HT-29 (cell line): Measurements from ENCODE around the gene CERS1. TPM values are rescaled to one million over a fixed set of nuclear protein-coding genes. Genes with fewer than 3 reads are reported as not detected.
A peak's percentile ranks its signal among the peaks of the same experiment; 100 is the strongest.
"Not testable (repeated sequence)": the region's sequence is repeated elsewhere in the genome, so short reads cannot be mapped to it uniquely, and the experiment has no call there.

ENCODE experiments used
- DNase-seq: peaks from one replicate; pipeline ENCODE4 v3.0.0-alpha.2; 2015; ENCODE audit warnings: low spot score
- total RNA-seq: library from RNA; depleted of rRNA; stranded (reverse); fragments of >200 nt; shearing (Covaris generic); gene quantifications from 2 replicates; pipeline ENCODE4 v1.2.3, GENCODE V29; 2014

Gene CERS1
- total RNA-seq, 1 experiment from 2014 or later: not detected

DNA sequence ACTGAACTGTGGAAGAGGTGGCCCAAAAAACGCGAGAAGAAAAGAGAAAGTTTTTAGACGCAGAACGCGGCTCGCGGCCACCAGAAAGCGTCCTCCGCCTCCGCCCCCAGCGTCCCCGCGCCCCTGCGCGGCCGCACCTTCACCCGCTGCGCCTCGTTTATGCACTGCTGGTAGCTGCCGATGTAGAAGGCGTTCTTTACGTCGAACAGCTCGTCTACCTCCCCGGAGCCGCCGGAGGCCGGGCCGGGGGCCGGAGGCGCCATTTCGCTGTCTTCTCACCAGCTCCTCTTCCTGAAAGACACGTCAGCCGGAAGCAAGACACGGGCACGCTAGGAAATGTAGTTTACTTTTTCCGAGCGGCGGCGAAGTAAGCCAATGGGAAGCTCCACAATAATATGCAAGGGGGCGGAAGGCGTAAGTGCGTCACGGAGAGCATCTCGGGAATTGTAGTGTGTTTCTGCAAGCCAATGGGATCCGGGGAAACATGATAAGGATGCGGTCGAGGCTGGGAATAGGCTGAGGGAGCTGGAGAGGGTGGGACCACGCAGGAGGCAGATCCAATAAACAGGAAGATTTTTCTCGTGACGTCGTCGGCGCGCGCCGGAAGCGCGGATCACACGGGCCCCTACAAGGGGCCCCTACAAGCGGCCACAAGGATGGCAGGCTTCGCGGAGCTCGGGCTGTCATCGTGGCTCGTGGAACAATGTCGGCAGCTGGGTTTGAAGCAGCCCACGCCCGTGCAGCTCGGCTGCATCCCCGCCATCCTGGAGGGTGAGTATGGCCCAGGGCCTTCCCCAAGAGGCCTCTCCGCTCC lies 23.3 kb upstream of the CERS1 start, which contains the start of the genes COPE and DDX49:
Gene COPE, minus strand, starts transcription at position 302 of the 814 bp plus-strand sequence. Its CDS starts 39 bp downstream, at position 263.
Gene DDX49, plus strand, starts transcription at position 630 of the 814 bp plus-strand sequence. Its CDS starts 27 bp downstream, at position 657.
- DNase-seq: peak; percentile 96

DNA sequence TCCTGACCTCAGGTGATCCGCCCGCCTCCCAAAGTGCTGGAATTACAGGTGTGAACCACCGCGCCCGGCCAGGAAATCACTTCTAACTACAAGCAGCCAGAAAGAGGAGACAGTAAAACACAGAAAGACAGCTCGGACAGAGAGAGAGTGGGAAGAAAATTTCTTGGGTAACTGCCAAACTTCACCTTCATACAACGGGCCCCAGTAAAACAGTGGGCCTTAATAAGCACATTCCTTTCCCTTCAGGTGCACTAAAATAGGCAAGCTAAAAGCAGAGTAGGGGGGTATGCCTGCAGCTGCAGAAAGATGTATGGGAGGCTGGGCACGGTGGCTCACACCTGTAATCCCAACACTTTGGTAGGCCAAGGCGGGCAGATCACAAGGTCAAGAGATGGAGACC lies 21.6 kb upstream of the CERS1 start:
- DNase-seq: not testable (repeated sequence)

DNA sequence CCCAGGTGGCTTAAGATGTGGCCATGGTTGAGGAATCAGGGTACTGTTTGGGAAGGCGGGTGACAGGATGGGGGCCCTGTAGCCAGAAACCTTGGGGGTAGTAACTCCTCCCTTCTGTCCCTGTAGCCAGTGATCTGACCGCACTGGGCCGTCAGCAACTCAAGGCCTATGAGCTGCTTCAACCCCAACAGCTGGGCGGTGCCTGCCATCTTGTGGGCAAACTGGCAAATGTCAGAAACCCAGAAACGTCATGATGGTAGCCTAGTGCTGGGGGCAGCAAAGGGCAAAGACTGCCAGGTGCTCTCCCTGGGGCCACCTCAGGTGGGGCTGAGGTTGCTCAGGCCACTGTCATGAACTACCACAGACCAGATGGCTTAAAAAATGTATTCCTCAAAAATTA lies 19.7 kb upstream of the CERS1 start:
- peak; percentile 54 for DNase-seq

DNA sequence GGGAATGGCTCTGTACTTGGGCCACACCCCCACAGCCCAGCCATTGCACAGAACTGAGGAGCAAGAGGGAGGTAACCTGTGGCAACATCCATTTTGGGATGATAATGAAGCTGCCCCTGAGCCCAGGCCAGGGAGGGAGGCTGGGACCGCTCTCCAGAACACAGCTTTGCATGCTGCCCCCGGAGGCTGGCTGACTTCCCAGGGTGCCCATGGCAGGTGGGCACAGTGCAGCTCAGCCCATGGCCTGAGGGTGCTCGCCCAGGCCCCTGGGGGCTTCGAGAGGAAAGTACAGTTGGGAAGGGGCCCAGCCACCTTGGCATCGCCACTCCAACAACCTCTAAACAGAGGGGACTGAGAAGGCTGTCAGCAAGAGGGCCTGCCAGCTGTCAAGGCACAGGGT lies 17.5 kb upstream of the CERS1 start:
- DNase-seq: no peak

DNA sequence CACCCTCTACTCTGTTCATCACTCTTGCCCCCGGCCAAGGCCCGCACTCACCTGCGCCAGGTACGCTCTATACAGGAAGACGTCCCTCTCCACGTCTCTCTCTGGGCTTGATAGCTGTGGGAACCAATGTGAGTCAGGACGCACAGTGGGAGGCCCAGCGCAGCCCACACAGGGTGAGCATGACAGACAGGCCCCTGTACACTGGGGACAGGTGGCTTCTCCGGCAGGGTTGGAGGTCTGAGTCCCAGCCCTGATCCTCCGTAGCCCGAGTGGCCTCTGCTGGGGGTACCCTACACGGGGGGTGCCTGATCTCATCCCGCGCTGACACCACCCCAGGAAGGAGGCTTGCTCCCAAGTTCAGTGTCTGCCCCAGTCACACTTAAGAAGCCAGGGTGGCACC lies 17.0 kb upstream of the CERS1 start:
- no peak for DNase-seq

DNA sequence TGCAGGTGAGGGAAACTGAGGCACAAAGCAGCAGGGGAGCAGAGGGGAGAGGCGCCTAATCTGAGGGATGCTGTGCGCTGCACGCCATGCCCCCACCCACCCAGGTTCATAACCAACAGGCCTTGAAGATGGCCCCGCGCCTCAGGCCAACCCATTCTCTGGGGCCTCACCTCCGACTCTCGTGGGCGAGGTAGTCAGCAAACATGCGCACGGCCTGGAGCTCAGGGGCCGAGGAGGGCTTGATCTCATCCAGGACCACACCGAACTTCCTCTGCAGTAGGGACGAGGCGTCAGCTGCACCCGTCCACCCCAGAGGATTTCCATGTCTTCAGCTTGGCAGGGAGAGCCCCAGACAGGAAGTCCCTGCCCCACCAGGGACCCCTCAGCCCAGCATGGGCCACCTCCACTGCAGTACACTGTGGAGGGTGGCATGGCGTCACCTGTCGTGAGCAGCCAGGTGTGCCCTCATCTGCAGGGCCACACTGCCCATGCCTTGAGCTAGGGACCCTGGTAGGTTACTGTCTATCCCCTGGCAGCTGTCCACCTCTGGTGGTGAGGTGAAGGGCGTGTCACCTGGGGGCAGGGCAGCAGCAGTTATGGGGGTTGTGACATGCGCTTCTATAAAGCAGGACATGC lies 15.0 kb upstream of the CERS1 start:
- DNase-seq: no peak

DNA sequence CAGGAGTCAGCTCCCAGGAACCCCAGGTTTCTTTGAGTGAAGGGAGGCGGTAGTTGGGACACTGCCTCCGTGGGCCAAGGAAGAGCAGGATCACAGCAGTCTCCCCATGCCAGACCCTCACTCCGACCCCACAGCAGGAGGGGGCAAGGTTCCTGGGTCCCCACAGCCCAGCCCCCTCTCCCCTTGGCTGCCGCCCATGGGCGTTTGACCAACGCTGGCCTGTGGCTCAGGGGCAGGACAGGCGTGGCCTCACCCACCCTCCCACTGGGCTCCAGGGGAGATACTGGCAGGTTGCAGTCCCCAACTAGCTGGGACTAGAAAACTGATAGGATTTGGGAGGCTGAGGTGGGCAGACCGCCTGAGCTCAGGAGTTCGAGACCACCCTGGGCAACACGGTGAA lies 14.1 kb upstream of the CERS1 start:
- DNase-seq: no peak

DNA sequence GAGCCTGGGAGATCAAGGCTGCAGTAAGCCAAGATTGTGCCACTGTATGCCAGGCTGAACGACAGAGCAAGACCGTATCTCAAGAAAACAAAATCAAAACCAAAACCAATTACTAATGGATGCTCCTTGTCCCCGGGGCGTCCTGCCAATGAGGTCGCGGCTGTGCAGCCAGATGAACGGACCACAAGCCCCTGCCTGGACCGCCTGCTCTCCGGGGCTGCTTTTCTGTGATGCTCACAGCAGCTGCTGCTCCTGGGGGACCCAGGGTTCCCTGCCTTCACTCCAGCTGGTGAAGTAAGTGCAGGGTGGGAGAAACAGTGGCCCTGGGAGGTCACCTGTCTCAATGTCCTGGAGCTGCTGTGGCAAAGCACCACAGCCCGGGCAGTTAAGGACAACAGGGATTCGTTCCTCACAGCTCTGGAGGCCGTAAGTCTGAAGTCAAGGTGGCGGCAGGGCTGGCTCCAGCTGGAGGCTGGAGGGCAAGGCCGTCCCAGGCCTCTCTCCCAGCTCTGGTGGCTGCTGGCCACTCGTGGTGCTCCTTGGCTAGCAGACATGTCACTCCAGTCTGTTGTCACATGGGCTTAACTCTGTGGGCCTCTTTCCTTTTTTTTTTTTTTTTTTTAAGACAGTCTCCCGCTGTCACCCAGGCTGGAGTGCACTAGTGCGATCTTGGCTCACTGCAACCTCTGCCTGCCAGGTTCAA lies 13.1 kb upstream of the CERS1 start:
- no peak for DNase-seq

DNA sequence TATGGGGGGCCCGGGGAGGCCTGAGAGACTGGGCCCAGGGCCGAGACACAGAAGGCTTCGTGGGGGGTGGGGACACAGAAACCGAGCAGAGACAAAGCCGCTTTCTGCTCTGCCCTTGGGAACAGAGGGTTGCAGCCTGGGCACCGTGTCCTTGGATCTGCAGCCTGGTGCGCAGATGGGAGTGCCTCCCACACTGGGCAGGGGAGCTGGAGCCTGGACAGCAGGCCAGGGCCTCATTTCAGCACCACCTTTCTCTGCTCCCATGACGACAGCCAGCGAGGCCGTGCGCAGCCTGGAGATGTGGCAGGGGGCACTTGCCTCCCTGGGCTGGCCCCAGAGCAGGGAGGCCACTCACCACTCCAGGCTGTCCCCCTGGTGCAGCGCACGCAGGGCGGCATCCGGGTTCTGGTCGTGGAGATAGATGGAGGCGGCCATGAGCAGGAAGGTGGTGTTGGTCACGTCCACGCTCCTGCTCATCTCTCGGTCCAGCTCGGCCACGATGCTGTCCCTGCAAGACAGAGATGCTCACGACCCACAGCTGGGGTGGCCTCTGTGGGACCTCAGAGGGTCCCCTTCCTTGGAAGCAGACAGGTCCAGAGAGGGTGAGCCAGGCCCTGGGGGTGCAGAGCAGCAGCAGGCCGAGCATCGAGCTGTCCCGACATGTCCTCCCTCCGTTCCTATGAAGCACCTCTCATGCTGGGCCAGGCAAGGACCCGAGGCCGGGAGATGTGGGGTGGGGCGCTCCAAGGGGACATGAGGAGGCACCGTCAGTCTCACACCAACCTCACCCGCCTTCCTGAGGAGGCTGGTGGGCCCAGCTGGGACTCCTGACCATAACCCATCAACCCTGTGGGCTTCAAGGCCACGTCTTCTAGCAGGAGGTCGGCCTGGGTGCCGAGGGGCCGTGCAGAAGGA lies 10.9 kb upstream of the CERS1 start:
- no peak for DNase-seq

DNA sequence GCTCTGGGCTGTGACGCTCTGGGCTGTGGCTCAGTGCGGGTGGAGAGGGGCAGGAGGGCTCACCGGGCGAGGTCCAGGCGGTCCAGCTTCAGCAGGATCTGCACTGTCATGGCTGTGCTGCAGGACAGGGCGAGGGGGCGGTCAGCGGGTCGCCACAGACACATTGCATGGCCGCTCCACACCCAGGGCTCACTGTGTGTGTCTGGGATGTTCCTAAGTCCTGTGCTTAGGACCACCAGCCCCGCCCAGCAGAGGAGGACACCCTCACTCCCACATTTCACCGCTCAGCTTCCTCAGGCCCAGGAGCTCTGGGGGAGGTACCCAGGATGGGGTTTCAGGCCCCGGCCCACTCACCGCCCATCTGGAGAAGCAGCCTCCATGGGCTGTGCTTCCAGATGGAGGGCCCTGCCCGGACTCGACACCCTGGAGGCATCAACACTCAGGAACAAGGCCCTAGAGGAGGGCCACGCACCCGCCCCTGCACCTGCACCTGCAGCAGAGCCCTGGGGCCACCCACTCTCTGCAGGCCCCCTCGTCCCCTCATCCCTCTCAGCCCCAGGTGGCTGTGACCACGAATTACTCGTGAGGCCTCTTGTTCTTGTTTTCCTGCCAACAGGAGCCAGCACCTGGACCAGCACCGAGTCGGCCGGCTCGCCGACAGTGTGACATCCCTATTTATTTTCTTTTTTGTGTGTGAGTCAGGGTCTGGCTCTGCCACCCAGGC lies 9.7 kb upstream of the CERS1 start:
- no peak for DNase-seq

DNA sequence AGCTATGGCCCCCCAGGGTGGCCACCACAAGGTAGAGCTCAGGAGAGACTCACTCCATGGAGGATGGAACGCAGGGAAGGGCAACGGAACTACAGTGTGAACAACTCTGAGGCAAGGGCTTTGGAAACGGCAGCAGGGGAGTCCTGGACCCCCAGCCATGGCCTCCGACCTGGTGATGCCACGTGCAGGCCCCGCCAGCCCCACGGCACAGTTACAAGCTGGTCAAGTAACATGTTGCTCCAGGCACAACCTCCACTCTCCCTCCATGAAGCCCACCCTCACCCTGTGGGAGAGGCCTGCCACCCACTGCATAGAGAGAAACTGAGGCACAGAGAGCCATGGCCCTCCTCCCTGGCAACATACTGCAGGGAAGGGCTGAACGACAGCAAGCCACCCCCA lies 9.1 kb upstream of the CERS1 start:
- no peak for DNase-seq

DNA sequence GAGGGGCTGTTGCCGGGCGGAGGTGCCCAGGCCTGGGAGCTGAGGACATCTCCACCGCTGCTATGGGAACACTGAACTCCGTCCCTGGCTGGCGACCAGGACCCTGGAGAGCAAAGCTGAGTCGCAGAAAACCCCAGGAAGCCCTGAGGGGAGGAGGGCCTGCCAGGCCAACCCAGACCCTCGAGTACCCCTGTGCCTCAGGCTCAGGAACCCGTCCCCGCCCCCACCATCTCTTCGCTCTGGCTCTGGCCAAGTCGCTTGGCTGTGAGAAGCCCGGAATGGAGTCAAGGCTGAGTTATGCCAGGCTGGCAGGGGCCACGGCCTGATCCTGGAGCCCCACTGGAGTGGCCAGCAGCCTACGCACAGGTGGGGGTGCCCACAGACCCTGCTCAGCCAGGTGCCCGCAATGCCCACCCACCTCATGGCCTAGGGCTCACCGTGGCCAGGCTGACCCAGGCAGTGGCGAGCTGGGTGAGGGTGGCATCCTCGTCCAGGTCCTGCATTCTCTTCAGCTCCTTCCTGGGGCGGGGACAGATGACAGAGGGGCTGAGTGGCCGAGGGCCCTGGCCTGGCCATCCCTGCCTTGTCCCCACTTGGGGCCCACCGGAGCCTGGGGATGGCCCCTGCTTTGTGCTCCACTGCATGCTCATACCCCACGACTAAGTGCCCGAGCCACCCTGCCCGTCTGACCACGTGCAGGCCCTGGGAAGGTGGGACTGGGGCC lies 8.5 kb upstream of the CERS1 start:
- no peak for DNase-seq

DNA sequence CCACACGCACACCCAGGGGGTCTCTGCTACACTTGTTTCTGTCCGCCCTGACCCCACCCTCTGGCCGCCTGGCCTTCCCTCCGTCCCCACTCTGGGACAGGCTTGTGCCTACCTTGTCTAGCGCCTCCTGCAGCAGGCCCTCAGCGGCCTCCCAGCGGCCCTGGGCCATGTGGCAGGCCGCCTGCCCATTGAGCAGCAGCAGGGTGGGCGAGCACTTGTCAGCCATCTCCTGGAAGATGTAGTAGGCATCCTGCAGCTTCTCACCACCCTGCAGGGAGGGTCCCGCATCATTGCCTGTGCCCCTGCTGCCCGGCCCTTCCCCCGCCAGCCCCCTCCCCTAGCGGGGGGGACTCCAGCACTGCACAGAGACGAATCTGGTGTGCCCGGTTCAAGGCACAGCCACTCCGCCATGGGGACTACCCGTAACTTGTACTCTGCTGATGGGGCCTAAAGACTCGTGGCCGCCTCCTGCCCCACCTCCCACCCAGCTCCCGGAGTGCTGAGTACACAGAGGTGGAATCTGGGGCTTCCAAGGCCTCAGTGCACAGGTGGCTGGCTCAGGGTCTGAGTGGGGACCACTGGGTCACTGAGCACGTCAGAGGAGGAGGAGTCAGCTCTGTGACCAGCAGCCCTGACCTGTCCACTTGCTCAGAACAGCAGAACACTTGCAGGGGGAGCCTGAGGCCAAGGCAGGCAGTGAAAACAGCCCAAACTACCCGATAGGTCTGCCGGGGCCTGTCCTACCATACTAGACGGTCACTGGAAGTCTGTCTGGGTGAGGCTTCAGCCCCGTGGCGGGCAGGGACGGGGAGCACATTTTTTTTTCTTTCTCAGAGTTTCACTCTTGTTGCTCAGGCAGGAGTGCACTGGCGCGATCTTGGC lies 7.4 kb upstream of the CERS1 start:
- DNase-seq: no peak

DNA sequence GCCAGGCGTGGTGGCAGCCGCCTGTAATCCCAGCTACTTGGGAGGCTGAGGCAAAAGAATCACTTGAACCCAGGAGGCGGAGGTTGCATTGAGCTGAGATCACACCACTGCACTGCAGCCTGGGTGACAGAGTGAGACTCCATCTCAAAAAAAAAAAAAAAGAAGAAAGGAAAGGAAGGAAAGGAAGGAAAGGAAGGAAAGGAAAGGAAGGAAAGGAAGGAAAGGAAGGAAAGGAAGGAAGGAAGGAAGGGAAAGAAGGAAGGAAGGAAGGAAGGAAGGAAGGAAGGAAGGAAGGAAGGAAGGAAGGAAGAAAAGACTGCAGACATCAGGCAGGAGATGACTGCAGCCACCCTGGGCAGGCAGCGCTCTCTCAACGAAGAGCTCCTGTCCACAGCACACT lies 6.6 kb upstream of the CERS1 start:
- not testable (repeated sequence) for DNase-seq

DNA sequence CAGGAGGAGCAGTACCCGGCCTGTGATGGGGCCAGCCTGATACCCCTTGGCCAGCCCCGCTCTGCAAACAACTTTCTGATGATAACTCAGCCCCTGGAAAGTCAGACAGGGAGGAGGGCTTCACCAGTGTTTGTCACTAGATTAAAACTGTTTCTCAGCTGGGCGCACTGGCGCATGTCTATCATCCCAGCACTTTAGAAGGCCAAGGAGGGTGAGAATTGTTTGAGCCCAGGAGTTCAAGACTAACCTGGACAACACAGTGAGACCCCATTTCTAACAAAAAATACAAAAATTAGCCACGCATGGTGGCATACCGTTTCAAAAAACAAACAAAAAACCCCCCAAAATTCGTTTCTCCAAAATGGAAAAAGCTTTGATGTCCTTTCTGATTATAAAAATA lies 5.5 kb upstream of the CERS1 start:
- no peak for DNase-seq

DNA sequence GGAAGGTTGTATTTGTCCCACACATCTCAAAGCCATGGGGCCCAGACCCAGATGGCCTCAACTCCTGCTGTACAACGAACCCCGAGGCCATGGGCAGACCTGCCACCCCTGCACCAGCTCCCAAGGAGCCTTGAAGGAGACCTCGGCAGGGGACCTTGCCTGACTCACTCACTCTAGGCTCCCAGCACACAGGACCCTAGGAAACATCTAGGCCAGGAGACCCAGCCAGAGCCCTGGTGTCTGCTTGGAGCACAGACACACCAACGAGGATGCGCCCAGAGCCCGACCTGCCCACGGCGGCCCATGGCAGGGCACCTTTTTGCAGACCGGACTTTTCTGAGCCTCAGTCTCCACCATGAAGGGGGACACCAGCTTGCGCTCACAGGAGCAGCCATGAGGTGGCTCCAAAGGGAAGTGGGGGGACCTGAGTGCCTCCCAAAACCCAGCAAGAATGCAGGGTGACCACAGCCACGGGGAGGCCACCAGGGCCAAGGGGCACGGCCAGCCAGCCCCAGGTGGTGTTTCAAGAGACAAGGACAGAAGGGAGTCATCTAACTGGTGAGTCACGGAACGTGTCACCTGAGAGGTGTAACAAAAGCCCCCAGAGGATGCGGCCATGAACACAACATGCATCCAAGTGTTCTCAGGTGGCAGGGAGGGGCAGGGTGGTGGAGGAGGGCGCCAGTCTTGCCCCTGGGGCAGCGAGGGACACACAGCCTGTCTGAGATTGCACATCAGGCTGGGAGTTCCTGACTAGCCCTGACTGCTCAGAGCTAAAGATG lies 4.9 kb upstream of the CERS1 start:
- DNase-seq: no peak

DNA sequence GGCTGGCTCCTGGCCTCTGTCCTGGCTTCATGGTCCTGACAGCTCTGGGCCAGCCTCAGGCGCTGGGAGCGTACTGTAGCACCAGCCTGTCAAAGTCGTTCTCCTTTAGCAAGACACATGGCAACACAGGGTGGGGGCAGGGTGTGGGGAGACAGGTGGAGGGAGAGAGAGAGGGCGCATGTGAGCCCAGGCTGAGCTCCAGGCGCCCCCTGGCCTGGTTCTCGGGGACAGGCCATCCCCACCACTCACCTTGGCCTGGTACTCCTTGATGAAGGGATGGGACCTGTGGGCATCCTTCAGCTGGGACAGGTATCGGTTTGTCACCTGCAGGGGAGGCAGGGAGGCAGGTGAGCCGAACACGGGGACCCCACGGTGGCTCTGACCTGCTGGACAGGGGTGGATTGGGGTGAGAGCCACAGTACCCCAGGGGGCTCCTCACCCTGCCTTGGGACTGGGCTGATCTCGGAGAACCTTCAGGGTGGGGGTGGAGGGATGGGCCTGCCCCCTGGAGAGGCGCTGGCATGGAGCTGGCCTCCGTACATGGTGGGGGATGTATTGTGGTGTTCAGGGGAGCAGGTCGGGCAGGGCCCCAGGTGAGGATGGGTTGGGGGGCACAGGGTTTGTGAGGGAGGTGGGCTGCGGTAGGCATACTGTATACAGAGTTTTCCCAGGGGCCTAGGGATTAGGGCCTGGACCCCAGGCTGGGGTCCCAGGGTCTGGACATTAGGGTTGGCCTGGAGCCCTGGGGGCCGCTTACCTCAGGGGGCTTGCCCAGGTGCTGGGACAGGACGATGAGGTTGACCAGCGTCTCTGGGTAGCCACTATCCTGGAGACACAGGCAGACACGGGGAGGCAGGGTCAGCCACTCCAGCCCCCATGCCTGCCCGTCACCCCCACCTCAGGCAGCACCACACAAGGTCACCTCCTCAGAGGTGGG lies 3.9 kb upstream of the CERS1 start:
- DNase-seq: no peak
